ENCODE measurements around the gene BSG.

GRCh38 chr19:558770-559439, 13.5 kb upstream of the BSG start:
- TF ChIP-seq TBP (optimal IDR thresholded peaks at IDR 0.05; ENCODE audit: low read depth, low read length) (no peak), ZNF707 (CRISPR knock-in tag; conservative IDR thresholded peaks at IDR 0.05) (no peak), CEBPB (tag; IDR thresholded peaks at IDR 0.05) (no peak), POLR2AphosphoS5 (IDR thresholded peaks at IDR 0.05; ENCODE audit: control insufficient read depth, insufficient read depth, low read depth, low read length) (no peak), ATF3 (IDR thresholded peaks at IDR 0.05) (no peak), ATF3 (CRISPR knock-in tag; conservative IDR thresholded peaks at IDR 0.05) (no peak), HES1 (IDR thresholded peaks at IDR 0.05; ENCODE audit: low read depth) (no peak), ZBTB49 (CRISPR knock-in tag; IDR thresholded peaks at IDR 0.05; ENCODE audit: borderline replicate concordance) (no peak), BHLHE40 (IDR thresholded peaks at IDR 0.05; ENCODE audit: low read length) (no peak), ZNF224 (CRISPR knock-in tag; IDR thresholded peaks at IDR 0.05) (no peak), BCLAF1 (IDR thresholded peaks at IDR 0.05; ENCODE audit: borderline replicate concordance in 1 of 2, control insufficient read depth in 1 of 2, low read depth in 2 of 2, low read length in 1 of 2) (no peak)
